ENCODE results near the gene LAMA2.
"Not testable (repeated sequence)": the region's sequence is repeated elsewhere in the genome, so short reads cannot be mapped to it uniquely, and the experiment has no call there.

Gene LAMA2

GRCh38 chr6:129006724-129007514 is 124.0 kb downstream of the LAMA2 start:
- DNase-seq (ENCODE audit: low spot score) = no peak

- no peak for DNase-seq (ENCODE audit: low spot score)
These were observed 124.9 kb downstream of the LAMA2 start for GRCh38 chr6:129007701-129008373.

GRCh38 chr6:129008591-129008990 is 125.7 kb downstream of the LAMA2 start:
- no peak for DNase-seq (ENCODE audit: low spot score)

GRCh38 chr6:129009851-129010250 is 126.9 kb downstream of the LAMA2 start:
- DNase-seq (ENCODE audit: low spot score) = no peak

- DNase-seq (ENCODE audit: low spot score) = no peak
These were observed 131.4 kb downstream of the LAMA2 start for GRCh38 chr6:129014302-129014701.

- no peak for DNase-seq (ENCODE audit: low spot score)
These were observed 132.8 kb downstream of the LAMA2 start for GRCh38 chr6:129015721-129016120.

- no peak for DNase-seq (ENCODE audit: low spot score)
These were observed 133.9 kb downstream of the LAMA2 start for GRCh38 chr6:129016844-129017243.

GRCh38 chr6:129022011-129022553 is 139.1 kb downstream of the LAMA2 start:
- DNase-seq (ENCODE audit: low spot score) = no peak

- no peak for DNase-seq (ENCODE audit: low spot score)
These were observed 143.7 kb downstream of the LAMA2 start for GRCh38 chr6:129026601-129027000.

GRCh38 chr6:129029778-129030177 is 146.8 kb downstream of the LAMA2 start:
- no peak for DNase-seq (ENCODE audit: low spot score)

GRCh38 chr6:129030215-129030614 is 147.3 kb downstream of the LAMA2 start:
- DNase-seq (ENCODE audit: low spot score) = no peak

GRCh38 chr6:129031051-129031599 is 148.2 kb downstream of the LAMA2 start:
- DNase-seq (ENCODE audit: low spot score) = no peak

- DNase-seq (ENCODE audit: low spot score) = no peak
These were observed 149.7 kb downstream of the LAMA2 start for GRCh38 chr6:129032602-129033001.

- no peak for DNase-seq (ENCODE audit: low spot score)
These were observed 150.2 kb downstream of the LAMA2 start for GRCh38 chr6:129033180-129033579.

GRCh38 chr6:129033581-129033980 is 150.6 kb downstream of the LAMA2 start:
- DNase-seq (ENCODE audit: low spot score) = no peak

- no peak for DNase-seq (ENCODE audit: low spot score)
These were observed 158.6 kb downstream of the LAMA2 start for GRCh38 chr6:129041563-129041962.

- no peak for DNase-seq (ENCODE audit: low spot score)
These were observed 163.6 kb downstream of the LAMA2 start for GRCh38 chr6:129046526-129046925.

- DNase-seq (ENCODE audit: low spot score) = no peak
These were observed 164.9 kb downstream of the LAMA2 start for GRCh38 chr6:129047834-129048233.

GRCh38 chr6:129050086-129050485 is 167.1 kb downstream of the LAMA2 start:
- no peak for DNase-seq (ENCODE audit: low spot score)

- DNase-seq (ENCODE audit: low spot score) = not testable (repeated sequence)
These were observed 170.2 kb downstream of the LAMA2 start for GRCh38 chr6:129053143-129053542.

GRCh38 chr6:129055796-129056195 is 172.9 kb downstream of the LAMA2 start:
- DNase-seq (ENCODE audit: low spot score) = no peak

- no peak for DNase-seq (ENCODE audit: low spot score)
These were observed 176.7 kb downstream of the LAMA2 start for GRCh38 chr6:129059650-129060049.

GRCh38 chr6:129069006-129069405 is 186.1 kb downstream of the LAMA2 start:
- DNase-seq (ENCODE audit: low spot score) = no peak
